ENCODE results near the gene PCDHGB5.
A peak's percentile ranks its signal among the peaks of the same experiment; 100 is the strongest.
"Not testable (repeated sequence)": the region's sequence is repeated elsewhere in the genome, so short reads cannot be mapped to it uniquely, and the experiment has no call there.

The PCDHGB5 gene

GRCh38 chr5:141397756-141398551 is at the start of gene PCDHGB5:
Gene PCDHGB5, plus strand, starts transcription at chr5:141397947. Its CDS starts 181 bp downstream, at chr5:141398128.
- not testable (repeated sequence) for H3K27me3 ChIP-seq (ENCODE audit: control insufficient read depth in 1 of 2, insufficient read depth in 2 of 2, low read length in 2 of 2); H3K36me3 ChIP-seq (ENCODE audit: control insufficient read depth in 1 of 2, insufficient read depth in 2 of 2, low read length in 2 of 2); H3K4me1 ChIP-seq (ENCODE audit: control insufficient read depth in 1 of 2, insufficient read depth in 2 of 2, low read length in 2 of 2); H3K9ac ChIP-seq (ENCODE audit: low read depth in 1 of 2, low read length in 2 of 2); H3K27ac ChIP-seq (ENCODE audit: low read depth, low read length)
- peaks cover 26 to 38% of the 10 kb centered on the region in 2 donors for H3K9me3 ChIP-seq (ENCODE audit: control insufficient read depth in 1 of 2, low read length in 2 of 2)
- peak within 1 kb of the TSS in 1 of 2 donors; percentile 32 for H3K4me3 ChIP-seq (ENCODE audit: low read depth in 1 of 2, low read length in 2 of 2)

GRCh38 chr5:141349917-141350619 is 47.7 kb upstream of the PCDHGB5 start, which contains the start of gene PCDHGB1:
Gene PCDHGB1, plus strand, starts transcription at chr5:141350099. Its CDS starts 162 bp downstream, at chr5:141350261.
- Histone ChIP-seq H3K4me1 (ENCODE audit: control insufficient read depth in 1 of 2, insufficient read depth in 2 of 2, low read length in 2 of 2) (no peaks in the 10 kb centered on the region), H3K9ac (ENCODE audit: low read depth in 1 of 2, low read length in 2 of 2) (no peak within 1 kb of the TSS), H3K36me3 (ENCODE audit: control insufficient read depth in 1 of 2, insufficient read depth in 2 of 2, low read length in 2 of 2) (no peaks in the 10 kb centered on the region), H3K27me3 (ENCODE audit: control insufficient read depth in 1 of 2, insufficient read depth in 2 of 2, low read length in 2 of 2) (no peaks in the 10 kb centered on the region), H3K4me3 (ENCODE audit: low read depth in 1 of 2, low read length in 2 of 2) (no peak within 1 kb of the TSS), H3K9me3 (ENCODE audit: control insufficient read depth in 1 of 2, low read length in 2 of 2) (peaks cover 12 to 14% of the 10 kb centered on the region in 2 donors), H3K27ac (ENCODE audit: low read depth, low read length) (no peak within 1 kb of the TSS)

- H3K9me3 ChIP-seq (ENCODE audit: control insufficient read depth in 1 of 2, low read length in 2 of 2): peaks cover 18 to 20% of the 10 kb centered on the region in 2 donors
- no peaks in the 10 kb centered on the region for H3K27me3 ChIP-seq (ENCODE audit: control insufficient read depth in 1 of 2, insufficient read depth in 2 of 2, low read length in 2 of 2)
- no peaks in the 10 kb centered on the region for H3K4me1 ChIP-seq (ENCODE audit: control insufficient read depth in 1 of 2, insufficient read depth in 2 of 2, low read length in 2 of 2)
- peak overlapping the region in 1 of 2 donors; percentile 29 for H3K4me3 ChIP-seq (ENCODE audit: low read depth in 1 of 2, low read length in 2 of 2)
- no peak overlapping the region for H3K9ac ChIP-seq (ENCODE audit: low read depth in 1 of 2, low read length in 2 of 2)
- no peaks in the 10 kb centered on the region for H3K36me3 ChIP-seq (ENCODE audit: control insufficient read depth in 1 of 2, insufficient read depth in 2 of 2, low read length in 2 of 2)
- no peak overlapping the region for H3K27ac ChIP-seq (ENCODE audit: low read depth, low read length)
These were observed 46.2 kb upstream of the PCDHGB5 start for GRCh38 chr5:141351591-141351990.

- Histone ChIP-seq H3K27ac (ENCODE audit: low read depth, low read length) (no peak within 1 kb of the TSS), H3K27me3 (ENCODE audit: control insufficient read depth in 1 of 2, insufficient read depth in 2 of 2, low read length in 2 of 2) (no peaks in the 10 kb centered on the region), H3K9me3 (ENCODE audit: control insufficient read depth in 1 of 2, low read length in 2 of 2) (peaks cover 25 to 28% of the 10 kb centered on the region in 2 donors), H3K36me3 (ENCODE audit: control insufficient read depth in 1 of 2, insufficient read depth in 2 of 2, low read length in 2 of 2) (no peaks in the 10 kb centered on the region), H3K4me1 (ENCODE audit: control insufficient read depth in 1 of 2, insufficient read depth in 2 of 2, low read length in 2 of 2) (no peaks in the 10 kb centered on the region), H3K4me3 (ENCODE audit: low read depth in 1 of 2, low read length in 2 of 2) (peak within 1 kb of the TSS in 1 of 2 donors; percentile 13), H3K9ac (ENCODE audit: low read depth in 1 of 2, low read length in 2 of 2) (no peak within 1 kb of the TSS)
These were observed 42.8 kb upstream of the PCDHGB5 start, which contains the start of gene PCDHGA4 for GRCh38 chr5:141354900-141355469. Gene PCDHGA4, plus strand, starts transcription at chr5:141355021. Its CDS starts 87 bp downstream, at chr5:141355108.

- Histone ChIP-seq H3K9ac (ENCODE audit: low read depth in 1 of 2, low read length in 2 of 2) (no peak overlapping the region), H3K27me3 (ENCODE audit: control insufficient read depth in 1 of 2, insufficient read depth in 2 of 2, low read length in 2 of 2) (no peaks in the 10 kb centered on the region), H3K9me3 (ENCODE audit: control insufficient read depth in 1 of 2, low read length in 2 of 2) (peaks cover 31% of the 10 kb centered on the region in 2 donors), H3K4me3 (ENCODE audit: low read depth in 1 of 2, low read length in 2 of 2) (no peak overlapping the region), H3K36me3 (ENCODE audit: control insufficient read depth in 1 of 2, insufficient read depth in 2 of 2, low read length in 2 of 2) (no peaks in the 10 kb centered on the region), H3K27ac (ENCODE audit: low read depth, low read length) (no peak overlapping the region), H3K4me1 (ENCODE audit: control insufficient read depth in 1 of 2, insufficient read depth in 2 of 2, low read length in 2 of 2) (no peaks in the 10 kb centered on the region)
These were observed 42.1 kb upstream of the PCDHGB5 start for GRCh38 chr5:141355641-141356040.

- no peak overlapping the region for H3K4me3 ChIP-seq (ENCODE audit: low read depth in 1 of 2, low read length in 2 of 2)
- no peak overlapping the region for H3K9ac ChIP-seq (ENCODE audit: low read depth in 1 of 2, low read length in 2 of 2)
- no peak overlapping the region for H3K27ac ChIP-seq (ENCODE audit: low read depth, low read length)
- H3K27me3 ChIP-seq (ENCODE audit: control insufficient read depth in 1 of 2, insufficient read depth in 2 of 2, low read length in 2 of 2): no peaks in the 10 kb centered on the region
- H3K9me3 ChIP-seq (ENCODE audit: control insufficient read depth in 1 of 2, low read length in 2 of 2): peaks cover 31 to 34% of the 10 kb centered on the region in 2 donors
- H3K4me1 ChIP-seq (ENCODE audit: control insufficient read depth in 1 of 2, insufficient read depth in 2 of 2, low read length in 2 of 2): no peaks in the 10 kb centered on the region
- H3K36me3 ChIP-seq (ENCODE audit: control insufficient read depth in 1 of 2, insufficient read depth in 2 of 2, low read length in 2 of 2): no peaks in the 10 kb centered on the region
These were observed 41.6 kb upstream of the PCDHGB5 start for GRCh38 chr5:141356133-141356532.

- H3K9me3 ChIP-seq (ENCODE audit: control insufficient read depth in 1 of 2, low read length in 2 of 2): peaks cover 33 to 34% of the 10 kb centered on the region in 2 donors
- H3K4me3 ChIP-seq (ENCODE audit: low read depth in 1 of 2, low read length in 2 of 2): peak overlapping the region in 1 of 2 donors; percentile 20
- no peak overlapping the region for H3K27ac ChIP-seq (ENCODE audit: low read depth, low read length)
- H3K36me3 ChIP-seq (ENCODE audit: control insufficient read depth in 1 of 2, insufficient read depth in 2 of 2, low read length in 2 of 2): no peaks in the 10 kb centered on the region
- no peaks in the 10 kb centered on the region for H3K4me1 ChIP-seq (ENCODE audit: control insufficient read depth in 1 of 2, insufficient read depth in 2 of 2, low read length in 2 of 2)
- H3K27me3 ChIP-seq (ENCODE audit: control insufficient read depth in 1 of 2, insufficient read depth in 2 of 2, low read length in 2 of 2): no peaks in the 10 kb centered on the region
- H3K9ac ChIP-seq (ENCODE audit: low read depth in 1 of 2, low read length in 2 of 2): no peak overlapping the region
These were observed 40.8 kb upstream of the PCDHGB5 start for GRCh38 chr5:141356950-141357349.

- Histone ChIP-seq H3K4me1 (ENCODE audit: control insufficient read depth in 1 of 2, insufficient read depth in 2 of 2, low read length in 2 of 2) (no peaks in the 10 kb centered on the region), H3K9ac (ENCODE audit: low read depth in 1 of 2, low read length in 2 of 2) (no peak within 1 kb of the TSS), H3K4me3 (ENCODE audit: low read depth in 1 of 2, low read length in 2 of 2) (peak within 1 kb of the TSS; percentile 52 to 66), H3K27ac (ENCODE audit: low read depth, low read length) (no peak within 1 kb of the TSS), H3K36me3 (ENCODE audit: control insufficient read depth in 1 of 2, insufficient read depth in 2 of 2, low read length in 2 of 2) (no peaks in the 10 kb centered on the region), H3K9me3 (ENCODE audit: control insufficient read depth in 1 of 2, low read length in 2 of 2) (peaks cover 39 to 49% of the 10 kb centered on the region in 2 donors), H3K27me3 (ENCODE audit: control insufficient read depth in 1 of 2, insufficient read depth in 2 of 2, low read length in 2 of 2) (no peaks in the 10 kb centered on the region)
These were observed 37.8 kb upstream of the PCDHGB5 start, which contains the start of gene PCDHGB2 for GRCh38 chr5:141359790-141360426. Gene PCDHGB2, plus strand, starts transcription at chr5:141359994. Its CDS starts 142 bp downstream, at chr5:141360136.

- Histone ChIP-seq H3K4me3 (ENCODE audit: low read depth in 1 of 2, low read length in 2 of 2) (peak overlapping the region in 1 of 2 donors; percentile 66), H3K27ac (ENCODE audit: low read depth, low read length) (no peak overlapping the region), H3K4me1 (ENCODE audit: control insufficient read depth in 1 of 2, insufficient read depth in 2 of 2, low read length in 2 of 2) (no peaks in the 10 kb centered on the region), H3K9me3 (ENCODE audit: control insufficient read depth in 1 of 2, low read length in 2 of 2) (peaks cover 42 to 50% of the 10 kb centered on the region in 2 donors), H3K36me3 (ENCODE audit: control insufficient read depth in 1 of 2, insufficient read depth in 2 of 2, low read length in 2 of 2) (no peaks in the 10 kb centered on the region), H3K27me3 (ENCODE audit: control insufficient read depth in 1 of 2, insufficient read depth in 2 of 2, low read length in 2 of 2) (no peaks in the 10 kb centered on the region), H3K9ac (ENCODE audit: low read depth in 1 of 2, low read length in 2 of 2) (no peak overlapping the region)
These were observed 37.1 kb upstream of the PCDHGB5 start for GRCh38 chr5:141360685-141361084.

Data from duodenal mucosa (tissue), 2 donors.